ENCODE measurements around the gene ANKRD22. TPM values are rescaled to one million over a fixed set of nuclear protein-coding genes. Genes with fewer than 3 reads are reported as not detected.

The ANKRD22 gene
- total and polyA plus RNA-seq, 10 of the 15 experiments (the other 5 are each of a cell fraction or from before 2014, with no cell fraction given): 0.30 to 1.3 (median 0.71) TPM

- intact Hi-C loops (cut with micrococcal nuclease; ENCODE audit: unreplicated experiment) (no loop called here), in situ Hi-C loops (cut with MboI) (no loop called here)
- SMC1A ChIA-PET (ENCODE audit: uncharacterized antibody, unreplicated experiment): interaction anchor here (0.9 to 18.0 kb wide), 7 partner anchors 10 to 285 kb away, joined by 3 to 575 read pairs (median 5); no protein-coding TSS in a partner anchor
- CTCF ChIA-PET: interaction anchor here (0.6 to 22.7 kb wide), 11 partner anchors 10 to 392 kb away, joined by 3 to 895 read pairs (median 6); no protein-coding TSS in a partner anchor
- Histone ChIP-seq H3K4me3 (no peak overlapping the region), H3K27me3 (replicated peaks in 1 of 2; ENCODE audit: control insufficient read depth in 2 of 2, insufficient read depth in 2 of 2, low read length in 1 of 2) (no peaks in the 10 kb centered on the region), H3K27ac (ENCODE audit: control insufficient read depth, insufficient read depth) (no peak overlapping the region), H3K36me3 (ENCODE audit: control insufficient read depth in 2 of 2, insufficient read depth in 2 of 2, low read length in 1 of 2) (no peaks in the 10 kb centered on the region), H4K20me1 (ENCODE audit: control insufficient read depth, insufficient read depth) (no peaks in the 10 kb centered on the region), H3K4me2 (ENCODE audit: control insufficient read depth, insufficient read depth) (no peak overlapping the region), H3K4me1 (ENCODE audit: control insufficient read depth, insufficient read depth, low read length) (0 out of 2 replicates have a peak, but pooled peaks cover 3% of the 10 kb centered on the region), H3K79me2 (ENCODE audit: control insufficient read depth, insufficient read depth, low read length) (no peaks in the 10 kb centered on the region), H2AFZ (ENCODE audit: control insufficient read depth, low read depth, low read length) (no peak overlapping the region), H3K9me3 (replicated peaks; ENCODE audit: control insufficient read depth, insufficient read depth, low read length) (no peaks in the 10 kb centered on the region), H3K9ac (ENCODE audit: control insufficient read depth, insufficient read depth, low read length) (no peak overlapping the region)
- RAD21 ChIA-PET (ENCODE audit: unreplicated experiment): interaction anchor here (1.2 to 2.1 kb wide), 4 partner anchors 10 to 170 kb away, joined by 4 to 14 read pairs (median 8); no protein-coding TSS in a partner anchor
- 99% methylated on average over 4 of the region's 4 CpGs for WGBS (ENCODE audit: insufficient coverage, insufficient replicate concordance, low lambda C conversion rate, missing lambda C conversion rate)
- ATAC-seq: no peak
- DNase-seq (ENCODE audit: low read depth, low spot score): no peak
- POLR2A ChIA-PET: no interaction called here
- no peak for FAIRE-seq
- TF ChIP-seq NR2C2 (IDR thresholded peaks at IDR 0.05; ENCODE audit: borderline replicate concordance, control insufficient read depth, insufficient read length, low read depth) (no peak), BACH1 (IDR thresholded peaks at IDR 0.05; ENCODE audit: borderline replicate concordance) (no peak), SMAD5 (IDR thresholded peaks at IDR 0.05; ENCODE audit: low read depth) (no peak), FOXM1 (IDR thresholded peaks at IDR 0.05; ENCODE audit: low read depth, low read length) (no peak), ZNF24 (IDR thresholded peaks at IDR 0.05) (no peak), BMI1 (IDR thresholded peaks at IDR 0.05; ENCODE audit: borderline replicate concordance) (no peak), ZZZ3 (IDR thresholded peaks at IDR 0.05; ENCODE audit: control insufficient read depth, insufficient read length, low read depth) (no peak), MLLT1 (IDR thresholded peaks at IDR 0.05) (no peak), NBN (IDR thresholded peaks at IDR 0.05) (no peak), RAD51 (IDR thresholded peaks at IDR 0.05) (no peak), ZBED1 (IDR thresholded peaks at IDR 0.05; ENCODE audit: borderline replicate concordance) (no peak), ZNF217 (IDR thresholded peaks at IDR 0.05) (no peak)
- TF ChIP-seq, protein P1, sequence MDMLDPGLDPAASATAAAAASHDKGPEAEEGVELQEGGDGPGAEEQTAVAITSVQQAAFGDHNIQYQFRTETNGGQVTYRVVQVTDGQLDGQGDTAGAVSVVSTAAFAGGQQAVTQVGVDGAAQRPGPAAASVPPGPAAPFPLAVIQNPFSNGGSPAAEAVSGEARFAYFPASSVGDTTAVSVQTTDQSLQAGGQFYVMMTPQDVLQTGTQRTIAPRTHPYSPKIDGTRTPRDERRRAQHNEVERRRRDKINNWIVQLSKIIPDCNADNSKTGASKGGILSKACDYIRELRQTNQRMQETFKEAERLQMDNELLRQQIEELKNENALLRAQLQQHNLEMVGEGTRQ (IDR thresholded peaks at IDR 0.05; ENCODE audit: borderline replicate concordance, low read depth, low read length): no peak
- TF ChIP-seq, protein P2, sequence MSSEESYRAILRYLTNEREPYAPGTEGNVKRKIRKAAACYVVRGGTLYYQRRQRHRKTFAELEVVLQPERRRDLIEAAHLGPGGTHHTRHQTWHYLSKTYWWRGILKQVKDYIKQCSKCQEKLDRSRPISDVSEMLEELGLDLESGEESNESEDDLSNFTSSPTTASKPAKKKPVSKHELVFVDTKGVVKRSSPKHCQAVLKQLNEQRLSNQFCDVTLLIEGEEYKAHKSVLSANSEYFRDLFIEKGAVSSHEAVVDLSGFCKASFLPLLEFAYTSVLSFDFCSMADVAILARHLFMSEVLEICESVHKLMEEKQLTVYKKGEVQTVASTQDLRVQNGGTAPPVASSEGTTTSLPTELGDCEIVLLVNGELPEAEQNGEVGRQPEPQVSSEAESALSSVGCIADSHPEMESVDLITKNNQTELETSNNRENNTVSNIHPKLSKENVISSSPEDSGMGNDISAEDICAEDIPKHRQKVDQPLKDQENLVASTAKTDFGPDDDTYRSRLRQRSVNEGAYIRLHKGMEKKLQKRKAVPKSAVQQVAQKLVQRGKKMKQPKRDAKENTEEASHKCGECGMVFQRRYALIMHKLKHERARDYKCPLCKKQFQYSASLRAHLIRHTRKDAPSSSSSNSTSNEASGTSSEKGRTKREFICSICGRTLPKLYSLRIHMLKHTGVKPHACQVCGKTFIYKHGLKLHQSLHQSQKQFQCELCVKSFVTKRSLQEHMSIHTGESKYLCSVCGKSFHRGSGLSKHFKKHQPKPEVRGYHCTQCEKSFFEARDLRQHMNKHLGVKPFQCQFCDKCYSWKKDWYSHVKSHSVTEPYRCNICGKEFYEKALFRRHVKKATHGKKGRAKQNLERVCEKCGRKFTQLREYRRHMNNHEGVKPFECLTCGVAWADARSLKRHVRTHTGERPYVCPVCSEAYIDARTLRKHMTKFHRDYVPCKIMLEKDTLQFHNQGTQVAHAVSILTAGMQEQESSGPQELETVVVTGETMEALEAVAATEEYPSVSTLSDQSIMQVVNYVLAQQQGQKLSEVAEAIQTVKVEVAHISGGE (CRISPR knock-in tag; IDR thresholded peaks at IDR 0.05): no peak
- no TSS peak for BruUV-seq (replicated peaks)
These were observed 25.3 kb downstream of the ANKRD22 start for GRCh38 chr10:88826388-88826787.

Data from GM12878 (cell line).